B cell (primary cell): Measurements from ENCODE around the gene EIF2D. TPM values are rescaled to one million over a fixed set of nuclear protein-coding genes. Genes with fewer than 3 reads are reported as not detected.

Experiments
- ATAC-seq: fragments of 200-7000 bp; cut with Tn5 transposase; one replicate; pipeline ENCODE4 v1.10.0; 2021; ENCODE audit warnings: low read depth, mild to moderate bottlenecking, moderate number of reproducible peaks, moderate library complexity
- CTCF ChIA-PET: fragments of 350-600 bp; sonication (Branson Sonifier 250); formaldehyde crosslinking; loops from one replicate; lab custom pipeline; 2021; ENCODE audit warnings: antibody characterized with exemption, inconsistent platforms; lab: Charles Lee
- POLR2A ChIA-PET: fragments of 350-600 bp; sonication (Branson Sonifier 250); formaldehyde crosslinking; loops from one replicate; lab custom pipeline; 2021; ENCODE audit warnings: antibody characterized with exemption; lab: Charles Lee
- DNase-seq: peaks from one replicate; pipeline ENCODE4 v3.0.0; 2013
- H2AFZ ChIP-seq: 2 replicates; pipeline ENCODE4 v1.6.1; 2012; ENCODE audit warnings: mild to moderate bottlenecking, low read depth, low read length; ENCODE audit not compliant: insufficient read depth, poor library complexity, severe bottlenecking
- H3K27ac ChIP-seq, 2 donors: 1 replicate in 1 of 2; 2 replicates in 1 of 2; pipeline ENCODE4 v1.5.1; 2012 to 2013; ENCODE audit warnings: low read length in 2 of 2, mild to moderate bottlenecking in 2 of 2, moderate library complexity in 1 of 2
- H3K27me3 ChIP-seq, 4 experiments: fragments of 200-600 bp in 1 of 4; sonication (generic) in 1 of 4; replicated peaks in 1 of 4; 1 replicate in 2 of 4; 2 replicates in 2 of 4; pipeline versions ENCODE4 v1.6.1 to v1.7.0; 2013 to 2016; ENCODE audit warnings: low read length in 3 of 4, mild to moderate bottlenecking in 2 of 4, mixed read lengths in 1 of 4, moderate library complexity in 1 of 4; ENCODE audit not compliant: insufficient read depth in 4 of 4, control insufficient read depth in 3 of 4; ENCODE audit errors: control extremely low read depth in 1 of 4
- H3K36me3 ChIP-seq, 2 experiments: replicated peaks in 1 of 2; 1 replicate in 1 of 2; 2 replicates in 1 of 2; pipeline versions ENCODE4 v1.6.1 to v1.7.1; 2013; ENCODE audit warnings: low read length in 1 of 2; ENCODE audit not compliant: insufficient read depth in 2 of 2, control insufficient read depth in 1 of 2; ENCODE audit errors: control extremely low read depth in 1 of 2, extremely low read depth in 1 of 2
- H3K4me1 ChIP-seq, 2 donors: fragments of 200-600 bp in 1 of 2; sonication (generic) in 1 of 2; 1 replicate in 1 of 2; 2 replicates in 1 of 2; pipeline versions ENCODE4 v1.5.1 to v1.6.1; 2013 to 2017; ENCODE audit warnings: low read length in 2 of 2; ENCODE audit not compliant: control insufficient read depth in 2 of 2, insufficient read depth in 2 of 2
- H3K4me2 ChIP-seq: replicated peaks from 2 replicates; pipeline ENCODE3; 2012; ENCODE audit warnings: mild to moderate bottlenecking, low read depth, low read length; ENCODE audit not compliant: poor library complexity, severe bottlenecking
- H3K4me3 ChIP-seq, 5 experiments: fragments of 200-600 bp in 1 of 5; sonication (generic) in 1 of 5; 1 replicate in 3 of 5; 2 replicates in 2 of 5; pipeline versions ENCODE4 v1.5.1 to v1.7.0; 2011 to 2016; ENCODE audit warnings: low read length in 4 of 5, mild to moderate bottlenecking in 4 of 5, low read depth in 2 of 5, control low read depth in 1 of 5, moderate library complexity in 1 of 5; ENCODE audit not compliant: insufficient read depth in 1 of 5; ENCODE audit errors: control extremely low read depth in 1 of 5, extremely low read depth in 1 of 5
- H3K79me2 ChIP-seq: fragments of 200-600 bp; sonication (generic); one replicate; pipeline ENCODE4 v1.6.0; 2016; ENCODE audit warnings: low read length; ENCODE audit not compliant: control insufficient read depth, insufficient read depth
- H3K9ac ChIP-seq: fragments of 200-600 bp; sonication (generic); 2 replicates; pipeline ENCODE4 v1.6.1; 2017; ENCODE audit warnings: mild to moderate bottlenecking, low read length, moderate library complexity
- H3K9me3 ChIP-seq, 3 donors: one replicate each; pipeline versions ENCODE4 v1.6.1 to v1.7.1; 2013; ENCODE audit warnings: low read length in 2 of 3; ENCODE audit not compliant: control insufficient read depth in 2 of 3, insufficient read depth in 1 of 3; ENCODE audit errors: control extremely low read depth in 1 of 3
- H4K20me1 ChIP-seq: 2 replicates; pipeline ENCODE4 v1.6.0; 2012; ENCODE audit warnings: mild to moderate bottlenecking, low read length; ENCODE audit not compliant: insufficient read depth, control insufficient read depth, poor library complexity, severe bottlenecking
- H3K27ac Mint-ChIP-seq: one replicate; pipeline ENCODE4 v1.8.0; 2021; ENCODE audit warnings: mixed read lengths
- H3K27me3 Mint-ChIP-seq: one replicate; pipeline ENCODE4 v1.8.0; 2021; ENCODE audit warnings: mixed read lengths
- H3K4me1 Mint-ChIP-seq: one replicate; pipeline ENCODE4 v1.8.0; 2021; ENCODE audit warnings: mixed read lengths
- H3K4me3 Mint-ChIP-seq: one replicate; pipeline ENCODE4 v1.8.0; 2021; ENCODE audit warnings: mixed read lengths
- H3K9me3 Mint-ChIP-seq: one replicate; pipeline ENCODE4 v1.8.0; 2022; ENCODE audit warnings: mixed read lengths; ENCODE audit not compliant: insufficient read depth
- EZH2 ChIP-seq: IDR thresholded peaks from 2 replicates; pipeline ENCODE4 v1.6.1; 2012; ENCODE audit warnings: borderline replicate concordance, low read depth, mild to moderate bottlenecking, moderate library complexity, low read length; ENCODE audit not compliant: insufficient read depth, poor library complexity, severe bottlenecking
- WGBS: methylation state at CpG from one replicate; pipeline ENCODE4 v1.1.5; 2013; ENCODE audit warnings: missing lambda C conversion rate; ENCODE audit not compliant: insufficient coverage; 5-methylcytosine and 5-hydroxymethylcytosine counted together
- intact Hi-C: fragments of 100-400 bp; cut with micrococcal nuclease; formaldehyde crosslinking; loops from one replicate; pipeline ENCODE4 v1.10.0; 2022
- polyA plus RNA-seq: library from polyadenylated mRNA; depleted of rRNA; stranded (reverse); fragments of >200 nt; gene quantifications from 2 replicates; pipeline ENCODE4 v1.2.3, GENCODE V29; 2012
- total RNA-seq, 2 donors: library from RNA; stranded (reverse); fragments of 120-200 nt in 1 of 2; gene quantifications; 1 replicate in 1 of 2; 2 replicates in 1 of 2; pipeline versions ENCODE4 v1.2.3 to v1.2.4, GENCODE V29; 2013 to 2022
- TF ChIP-seq, protein P1 (sequence below): fragments of 200-600 bp; IDR thresholded peaks from one replicate; pipeline ENCODE4 v1.8.0; 2022; ENCODE audit warnings: antibody characterized with exemption, mild to moderate bottlenecking

EIF2D gene
- total and polyA plus RNA-seq, 2 donors (not counting 1 experiment from before 2014, with no cell fraction given): 62.2 to 64.9 TPM

DNA sequence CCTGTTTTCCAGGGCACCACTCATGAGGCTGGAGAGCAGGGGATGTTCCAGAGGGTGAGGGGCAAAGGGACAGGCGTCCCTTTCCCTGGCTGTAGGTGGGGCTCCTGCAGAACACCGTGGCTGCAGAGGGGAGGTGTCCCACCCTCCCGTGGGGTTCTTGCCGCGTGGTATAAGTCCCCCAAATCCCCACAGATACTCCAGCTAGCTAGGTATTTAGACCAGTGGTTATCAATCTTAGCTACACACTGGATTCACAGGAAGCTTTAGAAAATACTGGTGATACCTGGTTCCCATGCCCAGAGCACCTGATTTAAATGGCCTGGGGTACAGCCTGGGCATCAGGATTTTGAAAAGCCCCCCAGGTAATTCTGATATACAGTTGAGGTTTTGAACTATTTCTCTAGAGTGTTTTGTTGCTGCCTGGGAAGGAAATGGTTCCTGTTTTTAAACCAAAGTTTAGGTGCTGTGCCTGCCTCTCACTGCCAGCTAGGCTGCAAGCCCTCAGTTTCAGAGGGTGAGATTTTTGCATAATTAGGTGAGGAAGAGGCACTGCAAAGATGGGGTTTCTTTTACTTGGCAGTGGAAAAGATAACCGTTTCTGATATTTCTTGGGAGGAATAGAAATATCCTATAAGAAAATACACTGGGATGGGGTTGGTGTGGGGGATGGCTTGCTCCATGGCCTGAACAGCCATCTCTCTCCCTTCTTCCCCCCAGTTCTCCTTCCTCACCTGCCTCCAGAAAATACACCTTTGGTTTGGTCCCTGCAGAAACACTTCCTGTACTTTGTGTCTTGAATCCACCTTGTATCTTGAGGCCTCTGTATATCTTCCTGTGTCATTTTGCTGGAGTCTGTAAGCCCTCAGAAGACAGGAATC, 53.2 kb downstream of the EIF2D start:
- peak overlapping the region; percentile 86 to 95 for H3K27ac ChIP-seq
- H3K9me3 Mint-ChIP-seq: no peaks in the 10 kb centered on the region
- H3K4me1 Mint-ChIP-seq: peaks cover 81% of the 10 kb centered on the region
- ChIA-PET CTCF (interaction anchor here (0.7 to 29.7 kb wide), 6 partner anchors 10 to 53 kb away, joined by 3 to 1018 read pairs (median 4); partner anchors contain the start of gene EIF2D), POLR2A (interaction anchor here (0.9 to 3.0 kb wide), 4 partner anchors 16 to 53 kb away, joined by 3 to 16 read pairs (median 4); partner anchors contain the start of gene EIF2D)
- DNase-seq (peak; percentile 71), ATAC-seq (peak; percentile 18)
- 0% methylated on average over 4 of the region's 6 CpGs for WGBS
- peaks cover 71% of the 10 kb centered on the region for H3K79me2 ChIP-seq
- peaks cover 2 to 43% of the 10 kb centered on the region in 2 experiments for H3K36me3 ChIP-seq
- H2AFZ ChIP-seq: no peak overlapping the region
- H3K4me3 Mint-ChIP-seq: peak overlapping the region; percentile 99
- peak overlapping the region; percentile 99 for H3K27ac Mint-ChIP-seq
- H3K4me3 ChIP-seq: peak overlapping the region; percentile 85 to 100 (median 97)
- peak overlapping the region; percentile 86 for H3K4me2 ChIP-seq
- no peaks in the 10 kb centered on the region for H3K27me3 ChIP-seq
- intact Hi-C loops: loop anchor here (1.0 to 10.0 kb wide), 4 partner anchors 16 to 766 kb away; partner anchors contain the start of genes CD55, PFKFB2 and YOD1
- H3K9me3 ChIP-seq: no peaks in the 10 kb centered on the region
- peak overlapping the region; percentile 99 for H3K9ac ChIP-seq
- H3K27me3 Mint-ChIP-seq: no peaks in the 10 kb centered on the region
- TF ChIP-seq EZH2: no peak
- TF ChIP-seq, protein P1, sequence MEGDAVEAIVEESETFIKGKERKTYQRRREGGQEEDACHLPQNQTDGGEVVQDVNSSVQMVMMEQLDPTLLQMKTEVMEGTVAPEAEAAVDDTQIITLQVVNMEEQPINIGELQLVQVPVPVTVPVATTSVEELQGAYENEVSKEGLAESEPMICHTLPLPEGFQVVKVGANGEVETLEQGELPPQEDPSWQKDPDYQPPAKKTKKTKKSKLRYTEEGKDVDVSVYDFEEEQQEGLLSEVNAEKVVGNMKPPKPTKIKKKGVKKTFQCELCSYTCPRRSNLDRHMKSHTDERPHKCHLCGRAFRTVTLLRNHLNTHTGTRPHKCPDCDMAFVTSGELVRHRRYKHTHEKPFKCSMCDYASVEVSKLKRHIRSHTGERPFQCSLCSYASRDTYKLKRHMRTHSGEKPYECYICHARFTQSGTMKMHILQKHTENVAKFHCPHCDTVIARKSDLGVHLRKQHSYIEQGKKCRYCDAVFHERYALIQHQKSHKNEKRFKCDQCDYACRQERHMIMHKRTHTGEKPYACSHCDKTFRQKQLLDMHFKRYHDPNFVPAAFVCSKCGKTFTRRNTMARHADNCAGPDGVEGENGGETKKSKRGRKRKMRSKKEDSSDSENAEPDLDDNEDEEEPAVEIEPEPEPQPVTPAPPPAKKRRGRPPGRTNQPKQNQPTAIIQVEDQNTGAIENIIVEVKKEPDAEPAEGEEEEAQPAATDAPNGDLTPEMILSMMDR: no peak
- peaks cover 64 to 85% of the 10 kb centered on the region in 2 donors for H3K4me1 ChIP-seq
- peaks cover 15% of the 10 kb centered on the region for H4K20me1 ChIP-seq
